Measurements from ENCODE around the gene ZNF76. TPM values are rescaled to one million over a fixed set of nuclear protein-coding genes. Genes with fewer than 3 reads are reported as not detected.

ZNF76 gene
- total and polyA plus RNA-seq, 12 donors: 17.9 to 67.1 (median 37.8) TPM

- 87 to 89% methylated on average over 5 of the region's 5 CpGs for WGBS, 2 donors
Observed at GRCh38 chr6:35229304-35229703, 30.2 kb upstream of the ZNF76 start.

DNA sequence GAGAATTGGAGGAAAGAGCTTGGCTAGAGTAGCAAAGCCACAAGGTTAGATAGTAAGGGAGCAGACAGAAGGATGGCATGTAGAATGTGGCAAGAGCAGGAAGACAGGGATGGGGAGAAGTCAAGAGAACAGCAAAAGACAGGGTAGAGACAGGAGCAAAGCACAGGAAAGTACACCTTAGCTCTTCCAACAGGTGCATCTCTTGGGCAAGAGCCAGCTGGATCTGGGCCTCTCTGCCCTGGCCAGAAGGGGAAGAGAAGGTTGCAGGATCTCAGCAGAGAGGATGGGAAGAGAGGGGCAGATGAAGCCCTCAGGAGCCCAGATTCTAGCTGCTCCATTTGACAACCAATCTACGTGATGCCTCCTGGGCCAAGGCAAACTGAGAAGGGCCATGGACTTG is 29.0 kb upstream of the ZNF76 start:
- peak in 1 of 8 donors; percentile 8 for ATAC-seq
- no peak overlapping the region for H3K4me3 ChIP-seq
- TF ChIP-seq, protein P1, sequence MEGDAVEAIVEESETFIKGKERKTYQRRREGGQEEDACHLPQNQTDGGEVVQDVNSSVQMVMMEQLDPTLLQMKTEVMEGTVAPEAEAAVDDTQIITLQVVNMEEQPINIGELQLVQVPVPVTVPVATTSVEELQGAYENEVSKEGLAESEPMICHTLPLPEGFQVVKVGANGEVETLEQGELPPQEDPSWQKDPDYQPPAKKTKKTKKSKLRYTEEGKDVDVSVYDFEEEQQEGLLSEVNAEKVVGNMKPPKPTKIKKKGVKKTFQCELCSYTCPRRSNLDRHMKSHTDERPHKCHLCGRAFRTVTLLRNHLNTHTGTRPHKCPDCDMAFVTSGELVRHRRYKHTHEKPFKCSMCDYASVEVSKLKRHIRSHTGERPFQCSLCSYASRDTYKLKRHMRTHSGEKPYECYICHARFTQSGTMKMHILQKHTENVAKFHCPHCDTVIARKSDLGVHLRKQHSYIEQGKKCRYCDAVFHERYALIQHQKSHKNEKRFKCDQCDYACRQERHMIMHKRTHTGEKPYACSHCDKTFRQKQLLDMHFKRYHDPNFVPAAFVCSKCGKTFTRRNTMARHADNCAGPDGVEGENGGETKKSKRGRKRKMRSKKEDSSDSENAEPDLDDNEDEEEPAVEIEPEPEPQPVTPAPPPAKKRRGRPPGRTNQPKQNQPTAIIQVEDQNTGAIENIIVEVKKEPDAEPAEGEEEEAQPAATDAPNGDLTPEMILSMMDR (IDR thresholded peaks at IDR 0.05): no peak
- intact Hi-C loops (cut with DNase I): no loop called here
- no peak for DNase-seq
- H3K4me1 ChIP-seq: peaks cover 13 to 30% (median 20%) of the 10 kb centered on the region in 9 donors
- peak overlapping the region in 3 of 10 donors; percentile 11 to 30 (median 28) for H3K27ac ChIP-seq
- H3K9me3 ChIP-seq: peaks cover 0 to 10% (median 0%) of the 10 kb centered on the region in 11 donors
- H3K27me3 ChIP-seq: no peaks in the 10 kb centered on the region
- peaks cover 0 to 3% (median 0%) of the 10 kb centered on the region in 9 donors for H3K36me3 ChIP-seq
- WGBS, 2 donors: 91 to 94% methylated on average over 1 of the region's 1 CpG

More at GRCh38 chr6:35229304-35229703, 30.2 kb upstream of the ZNF76 start:
- Histone ChIP-seq H3K27me3 (no peaks in the 10 kb centered on the region), H3K36me3 (peaks cover 0 to 3% (median 0%) of the 10 kb centered on the region in 9 donors), H3K4me3 (no peak overlapping the region), H3K27ac (peak overlapping the region in 2 of 10 donors; percentile 28 to 30), H3K9me3 (no peaks in the 10 kb centered on the region), H3K4me1 (peaks cover 13 to 30% (median 23%) of the 10 kb centered on the region in 9 donors)
- intact Hi-C loops (cut with DNase I): no loop called here
- TF ChIP-seq, protein P1 (IDR thresholded peaks at IDR 0.05): no peak
- DNase-seq (no peak), ATAC-seq (no peak)

GRCh38 chr6:35230950-35231349 is 28.6 kb upstream of the ZNF76 start:
- H3K9me3 ChIP-seq: peaks cover 0 to 10% (median 0%) of the 10 kb centered on the region in 11 donors
- 12 to 14% methylated on average over 1 of the region's 1 CpG for WGBS, 2 donors
- H3K4me3 ChIP-seq: no peak overlapping the region
- peak; percentile 30 to 84 (median 68) for ATAC-seq
- no peaks in the 10 kb centered on the region for H3K27me3 ChIP-seq
- intact Hi-C loops (cut with DNase I): no loop called here
- DNase-seq: peak; percentile 79 to 84
- peaks cover 13 to 30% (median 20%) of the 10 kb centered on the region in 9 donors for H3K4me1 ChIP-seq
- H3K36me3 ChIP-seq: peaks cover 0 to 3% (median 0%) of the 10 kb centered on the region in 9 donors
- TF ChIP-seq, protein P1 (IDR thresholded peaks at IDR 0.05): no peak
- peak overlapping the region in 4 of 10 donors; percentile 19 to 30 (median 26) for H3K27ac ChIP-seq

GRCh38 chr6:35231563-35231962 is 28.0 kb upstream of the ZNF76 start:
- 78 to 81% methylated on average over 7 of the region's 7 CpGs for WGBS, 2 donors

More at GRCh38 chr6:35231563-35231962, 28.0 kb upstream of the ZNF76 start:
- Histone ChIP-seq H3K36me3 (peaks cover 0 to 3% (median 0%) of the 10 kb centered on the region in 9 donors), H3K27ac (peak overlapping the region in 3 of 10 donors; percentile 19 to 25 (median 21)), H3K9me3 (peaks cover 0 to 10% (median 0%) of the 10 kb centered on the region in 11 donors), H3K27me3 (no peaks in the 10 kb centered on the region), H3K4me1 (peaks cover 13 to 32% (median 21%) of the 10 kb centered on the region in 9 donors), H3K4me3 (no peak overlapping the region)
- DNase-seq (no peak), ATAC-seq (peak in 1 of 8 donors; percentile 18)
- TF ChIP-seq, protein P1 (IDR thresholded peaks at IDR 0.05): no peak
- intact Hi-C loops (cut with DNase I): no loop called here
